Measurements from ENCODE around the gene CYSTM1.

Gene CYSTM1

DNA sequence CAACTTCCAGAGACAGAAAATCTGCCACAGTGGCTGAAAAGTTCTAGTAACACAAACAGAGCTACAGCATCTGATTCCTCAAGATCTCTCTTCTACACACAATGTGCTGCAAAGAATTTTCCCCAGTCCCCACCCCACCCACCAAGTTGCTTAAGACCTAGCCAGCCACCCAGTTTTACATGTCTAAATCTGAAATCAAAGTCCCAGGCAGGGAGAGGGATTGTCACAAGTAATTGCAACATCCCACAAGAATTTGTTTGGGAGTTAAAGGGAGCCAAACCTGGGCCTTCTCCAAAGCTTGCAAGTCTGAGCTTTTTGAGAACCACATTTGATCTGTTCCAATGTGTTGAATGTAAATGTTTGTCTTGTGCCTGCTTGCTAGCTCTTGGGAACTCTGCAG, 33.7 kb upstream of the CYSTM1 start:
- POLR2A ChIA-PET, result no interaction called here
- CTCF ChIA-PET, result interaction anchor here (0.5 to 1.3 kb wide), 2 partner anchors 98 to 291 kb away, joined by 3 read pairs; partner anchors contain the start of gene NRG2
- DNase-seq (ENCODE audit: extremely low spot score), result no peak
- TF ChIP-seq L3MBTL2 (conservative IDR thresholded peaks at IDR 0.05) (no peak), SP1 (IDR thresholded peaks at IDR 0.05) (no peak), LEF1 (IDR thresholded peaks at IDR 0.05; ENCODE audit: borderline replicate concordance) (no peak), FOXK2 (IDR thresholded peaks at IDR 0.05) (no peak), ELF4 (IDR thresholded peaks at IDR 0.05) (no peak), BHLHE40 (IDR thresholded peaks at IDR 0.05; ENCODE audit: borderline replicate concordance) (no peak), ZNF384 (IDR thresholded peaks at IDR 0.05) (no peak), FOXM1 (IDR thresholded peaks at IDR 0.05; ENCODE audit: borderline replicate concordance) (no peak), NFRKB (IDR thresholded peaks at IDR 0.05) (no peak), ARNT (IDR thresholded peaks at IDR 0.05) (no peak), HDGF (IDR thresholded peaks at IDR 0.05; ENCODE audit: borderline replicate concordance) (no peak), FOXA1 (IDR thresholded peaks at IDR 0.05) (no peak), SUZ12 (IDR thresholded peaks at IDR 0.05) (no peak), TARDBP (IDR thresholded peaks at IDR 0.05) (no peak), CTBP1 (IDR thresholded peaks at IDR 0.05; ENCODE audit: borderline replicate concordance) (no peak)
- TF ChIP-seq, protein P1, sequence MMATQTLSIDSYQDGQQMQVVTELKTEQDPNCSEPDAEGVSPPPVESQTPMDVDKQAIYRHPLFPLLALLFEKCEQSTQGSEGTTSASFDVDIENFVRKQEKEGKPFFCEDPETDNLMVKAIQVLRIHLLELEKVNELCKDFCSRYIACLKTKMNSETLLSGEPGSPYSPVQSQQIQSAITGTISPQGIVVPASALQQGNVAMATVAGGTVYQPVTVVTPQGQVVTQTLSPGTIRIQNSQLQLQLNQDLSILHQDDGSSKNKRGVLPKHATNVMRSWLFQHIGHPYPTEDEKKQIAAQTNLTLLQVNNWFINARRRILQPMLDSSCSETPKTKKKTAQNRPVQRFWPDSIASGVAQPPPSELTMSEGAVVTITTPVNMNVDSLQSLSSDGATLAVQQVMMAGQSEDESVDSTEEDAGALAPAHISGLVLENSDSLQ (IDR thresholded peaks at IDR 0.05), result no peak

DNA sequence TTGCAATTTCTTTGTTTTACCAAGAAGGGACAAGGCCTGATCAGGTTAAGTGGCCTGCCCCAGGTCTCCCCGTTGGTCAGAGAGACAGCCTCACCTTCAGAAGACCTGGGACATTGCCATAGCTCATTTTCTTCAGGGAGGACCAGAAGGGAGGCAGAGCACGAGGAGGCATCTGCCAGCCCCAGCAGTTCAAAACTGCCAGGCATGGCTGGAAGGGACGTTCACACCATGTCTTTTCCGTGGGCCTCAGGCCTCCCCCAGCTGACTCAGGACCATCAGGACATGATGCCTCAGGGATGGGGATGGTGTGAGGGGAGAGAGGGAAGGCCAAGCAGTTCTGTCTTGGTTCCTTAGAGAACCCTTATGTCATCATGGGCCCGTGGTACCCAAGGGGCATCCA, 32.7 kb upstream of the CYSTM1 start:
- CTCF ChIA-PET, result interaction anchor here (0.5 to 3.1 kb wide), 6 partner anchors 7 to 99 kb away, joined by 3 to 16 read pairs (median 4); partner anchors contain the start of gene NRG2
- DNase-seq (ENCODE audit: extremely low spot score), result no peak
- TF ChIP-seq BHLHE40 (IDR thresholded peaks at IDR 0.05; ENCODE audit: borderline replicate concordance) (no peak), L3MBTL2 (conservative IDR thresholded peaks at IDR 0.05) (no peak), ELF4 (IDR thresholded peaks at IDR 0.05) (no peak), FOXK2 (IDR thresholded peaks at IDR 0.05) (no peak)
- POLR2A ChIA-PET, result no interaction called here

DNA sequence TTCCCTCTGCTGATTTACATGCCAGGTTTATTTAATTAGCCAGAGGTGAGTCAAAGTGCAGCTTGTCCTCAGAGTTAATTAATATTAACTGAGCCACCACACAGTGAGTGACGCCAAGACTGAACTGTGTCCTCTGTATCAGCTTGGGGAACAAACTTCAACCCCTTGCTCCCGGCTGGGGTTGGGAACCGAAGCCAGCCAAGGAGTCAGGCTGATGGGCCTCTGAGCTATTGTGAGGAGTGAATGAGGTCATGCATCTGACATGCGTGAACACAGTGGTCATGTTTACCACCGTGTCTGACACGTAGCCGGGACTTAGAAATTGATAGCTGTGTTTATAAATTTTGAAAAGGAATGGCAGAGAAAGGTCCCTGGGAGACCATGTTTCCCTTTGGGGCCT, 32.1 kb upstream of the CYSTM1 start:
- no peak for DNase-seq (ENCODE audit: extremely low spot score)
- CTCF ChIA-PET, result interaction anchor here (1.0 to 3.1 kb wide), 8 partner anchors 8 to 100 kb away, joined by 3 to 16 read pairs (median 7); partner anchors contain the start of gene NRG2
- TF ChIP-seq ARNT (IDR thresholded peaks at IDR 0.05) (no peak), CTBP1 (IDR thresholded peaks at IDR 0.05; ENCODE audit: borderline replicate concordance) (no peak), HDGF (IDR thresholded peaks at IDR 0.05; ENCODE audit: borderline replicate concordance) (no peak), ELF4 (IDR thresholded peaks at IDR 0.05) (no peak), TARDBP (IDR thresholded peaks at IDR 0.05) (no peak), FOXM1 (IDR thresholded peaks at IDR 0.05; ENCODE audit: borderline replicate concordance) (no peak), LEF1 (IDR thresholded peaks at IDR 0.05; ENCODE audit: borderline replicate concordance) (no peak), SP1 (IDR thresholded peaks at IDR 0.05) (no peak), NFRKB (IDR thresholded peaks at IDR 0.05) (no peak), SUZ12 (IDR thresholded peaks at IDR 0.05) (no peak), FOXA1 (IDR thresholded peaks at IDR 0.05) (no peak), L3MBTL2 (conservative IDR thresholded peaks at IDR 0.05) (no peak), ZNF384 (IDR thresholded peaks at IDR 0.05) (no peak), BHLHE40 (IDR thresholded peaks at IDR 0.05; ENCODE audit: borderline replicate concordance) (no peak), FOXK2 (IDR thresholded peaks at IDR 0.05) (no peak)
- TF ChIP-seq, protein P1 (IDR thresholded peaks at IDR 0.05), result no peak
- POLR2A ChIA-PET, result no interaction called here

DNA sequence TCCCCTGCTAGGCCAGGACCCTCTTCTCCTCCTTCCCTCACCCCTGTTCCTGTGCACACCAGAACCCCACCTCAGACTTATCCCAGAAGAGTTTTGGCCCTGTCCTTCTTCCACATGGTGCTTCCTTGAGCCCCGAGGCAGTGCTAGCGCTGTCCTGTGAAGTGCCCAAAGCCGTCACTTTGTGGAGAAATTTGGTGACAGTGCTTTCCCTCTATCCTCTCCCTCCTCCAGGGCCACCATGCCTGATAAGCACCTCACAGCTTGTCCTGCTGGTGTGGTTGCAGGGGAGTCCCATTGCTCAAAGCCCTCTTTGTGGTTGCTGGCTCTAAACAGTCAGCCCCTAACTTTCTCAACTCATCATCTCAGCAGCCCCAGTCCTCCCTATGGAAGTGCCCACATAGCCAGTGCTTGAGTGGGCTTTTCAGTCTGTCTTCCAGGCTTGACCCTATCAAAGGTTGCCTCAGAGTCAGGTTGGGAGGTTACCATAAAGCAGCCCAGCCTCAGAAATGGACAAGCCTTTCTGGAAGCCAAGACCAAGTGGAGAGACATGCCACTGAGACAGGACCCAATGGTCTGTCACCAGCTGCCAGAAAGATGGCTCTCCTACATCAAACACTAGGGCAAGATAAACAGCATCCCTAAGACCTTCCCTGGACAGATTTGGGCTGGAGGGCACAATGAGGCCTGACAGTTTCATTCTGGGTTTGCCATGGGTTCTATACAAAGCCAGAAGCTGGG, 31.3 kb upstream of the CYSTM1 start:
- POLR2A ChIA-PET, result interaction anchor here (0.6 to 1.7 kb wide), 2 partner anchors 30 to 35 kb away, joined by 3 to 7 read pairs; partner anchors contain the start of gene PURA
- CTCF ChIA-PET, result interaction anchor here (0.5 to 3.1 kb wide), 17 partner anchors 9 to 194 kb away, joined by 3 to 16 read pairs (median 5); no protein-coding TSS in a partner anchor
- TF ChIP-seq FOXK2 (IDR thresholded peaks at IDR 0.05) (no peak), L3MBTL2 (conservative IDR thresholded peaks at IDR 0.05) (no peak), ARNT (IDR thresholded peaks at IDR 0.05) (no peak), ZNF384 (IDR thresholded peaks at IDR 0.05) (no peak)
- no peak for DNase-seq (ENCODE audit: extremely low spot score)

DNA sequence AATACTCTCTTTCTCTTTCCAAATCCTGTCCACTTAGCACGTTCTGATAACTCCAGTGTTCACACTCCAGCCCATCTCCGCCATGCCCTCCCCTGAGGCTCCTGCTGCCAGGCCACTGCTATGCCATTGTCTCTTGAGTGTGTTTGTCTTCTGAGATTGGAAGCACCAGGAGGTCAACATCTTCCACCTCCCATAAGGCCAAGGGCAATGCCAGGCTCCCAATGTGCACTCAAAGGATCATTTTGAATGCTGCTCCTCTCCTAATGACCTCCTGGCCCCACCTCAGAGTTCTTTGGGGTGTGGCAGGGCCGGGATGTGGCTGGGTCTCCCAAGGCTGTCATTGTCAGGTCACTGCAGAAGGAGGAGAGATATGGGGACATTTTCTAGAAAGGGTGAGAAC, 29.7 kb upstream of the CYSTM1 start:
- DNase-seq (ENCODE audit: extremely low spot score), result no peak
- CTCF ChIA-PET, result interaction anchor here (0.7 to 3.1 kb wide), 7 partner anchors 9 to 579 kb away, joined by 3 to 16 read pairs (median 5); no protein-coding TSS in a partner anchor
- no peak for TF ChIP-seq FOXA1 (IDR thresholded peaks at IDR 0.05)
- TF ChIP-seq SUZ12 (IDR thresholded peaks at IDR 0.05), result no peak
- no peak for TF ChIP-seq LEF1 (IDR thresholded peaks at IDR 0.05; ENCODE audit: borderline replicate concordance)
- TF ChIP-seq, protein P1 (IDR thresholded peaks at IDR 0.05), result no peak
- no peak for TF ChIP-seq TARDBP (IDR thresholded peaks at IDR 0.05)
- no peak for TF ChIP-seq L3MBTL2 (conservative IDR thresholded peaks at IDR 0.05)
- no peak for TF ChIP-seq NFRKB (IDR thresholded peaks at IDR 0.05)
- no peak for TF ChIP-seq CTBP1 (IDR thresholded peaks at IDR 0.05; ENCODE audit: borderline replicate concordance)
- TF ChIP-seq FOXK2 (IDR thresholded peaks at IDR 0.05), result no peak
- TF ChIP-seq ARNT (IDR thresholded peaks at IDR 0.05), result no peak
- no peak for TF ChIP-seq ELF4 (IDR thresholded peaks at IDR 0.05)
- no peak for TF ChIP-seq HDGF (IDR thresholded peaks at IDR 0.05; ENCODE audit: borderline replicate concordance)
- no peak for TF ChIP-seq BHLHE40 (IDR thresholded peaks at IDR 0.05; ENCODE audit: borderline replicate concordance)
- no peak for TF ChIP-seq SP1 (IDR thresholded peaks at IDR 0.05)
- TF ChIP-seq ZNF384 (IDR thresholded peaks at IDR 0.05), result no peak
- POLR2A ChIA-PET, result interaction anchor here (1.7 kb wide), 1 partner anchor 31 kb away, joined by 7 read pairs; the partner anchor contains the start of gene PURA

All from HEK293T (cell line).